Activated CD4-positive, alpha-beta memory T cell treated with anti-CD3 and anti-CD28 coated beads for 36 hours (primary cell): Measurements from ENCODE around the gene DDX5. TPM values are rescaled to one million over a fixed set of nuclear protein-coding genes. Genes with fewer than 3 reads are reported as not detected.
"Not testable (repeated sequence)": the region's sequence is repeated elsewhere in the genome, so short reads cannot be mapped to it uniquely, and the experiment has no call there.

Experiments used
- CTCF ChIA-PET: fragments of 350-600 bp; sonication (Branson Sonifier 250); formaldehyde crosslinking; loops from one replicate; lab custom pipeline; 2021; ENCODE audit warnings: antibody characterized with exemption, inconsistent platforms; lab: Charles Lee
- POLR2A ChIA-PET: fragments of 350-600 bp; sonication (Branson Sonifier 250); formaldehyde crosslinking; loops from one replicate; lab custom pipeline; 2021; ENCODE audit warnings: antibody characterized with exemption; lab: Charles Lee
- DNase-seq: peaks from one replicate; pipeline ENCODE4 v3.0.0-alpha.2; 2020
- H3K27ac Mint-ChIP-seq: one replicate; pipeline ENCODE4 v1.8.0; 2021; ENCODE audit warnings: mixed read lengths
- H3K27me3 Mint-ChIP-seq: one replicate; pipeline ENCODE4 v1.8.0; 2021; ENCODE audit warnings: mixed read lengths
- H3K36me3 Mint-ChIP-seq: one replicate; pipeline ENCODE4 v1.8.0; 2021; ENCODE audit warnings: mixed read lengths
- H3K4me1 Mint-ChIP-seq: one replicate; pipeline ENCODE4 v1.8.0; 2021; ENCODE audit warnings: low read depth, mixed read lengths
- H3K4me3 Mint-ChIP-seq: one replicate; pipeline ENCODE4 v1.8.0; 2021; ENCODE audit warnings: mild to moderate bottlenecking, mixed read lengths
- H3K9me3 Mint-ChIP-seq: one replicate; pipeline ENCODE4 v1.8.0; 2021; ENCODE audit warnings: mixed read lengths
- intact Hi-C: fragments of 100-400 bp; cut with micrococcal nuclease; formaldehyde crosslinking; loops from one replicate; pipeline ENCODE4 v1.15.1; 2023
- total RNA-seq, 2 experiments: library from RNA; stranded (reverse); gene quantifications; one replicate each; pipeline ENCODE4 v1.2.3, GENCODE V29; 2021

DDX5 gene
- total RNA-seq, 2 experiments from 2014 or later = 583 to 626 TPM

DNA sequence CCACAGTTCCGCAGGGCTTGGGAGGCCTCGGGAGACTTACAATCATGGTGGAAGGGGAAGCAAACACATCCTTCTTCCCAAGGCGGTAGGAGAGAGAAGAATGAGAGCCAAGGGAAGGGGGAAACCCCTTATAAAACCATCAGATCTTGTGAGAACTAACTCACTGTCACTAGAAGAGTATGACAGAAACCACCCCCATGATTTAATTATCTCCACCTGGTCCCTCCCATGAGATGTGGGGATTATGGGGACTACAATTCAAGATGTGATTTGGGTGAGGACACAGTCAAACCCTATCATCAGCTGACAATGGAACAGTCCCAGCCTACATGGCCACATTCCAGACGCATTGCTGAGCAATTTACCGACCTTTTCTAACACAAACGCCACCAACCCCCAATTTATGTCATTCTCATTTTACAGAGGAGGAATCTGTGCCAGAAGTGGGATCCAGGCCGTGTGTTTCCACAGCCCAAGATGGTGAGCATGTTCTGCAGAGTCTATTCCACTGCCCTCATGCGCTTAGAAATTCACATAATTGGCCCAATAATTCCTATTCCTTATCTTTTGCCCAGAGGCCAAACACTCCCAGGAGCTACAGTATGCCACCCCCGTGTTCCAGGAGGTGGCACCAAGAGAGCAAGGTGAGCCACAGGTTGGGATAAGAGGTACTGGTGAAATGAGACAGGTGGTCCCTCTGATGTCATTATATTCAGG is 39.9 kb downstream of the DDX5 start:
- ChIA-PET CTCF (no interaction called here), POLR2A (no interaction called here)
- Mint-ChIP-seq H3K4me3 (no peak overlapping the region), H3K9me3 (no peaks in the 10 kb centered on the region), H3K36me3 (no peaks in the 10 kb centered on the region), H3K27ac (no peak overlapping the region), H3K4me1 (no peaks in the 10 kb centered on the region), H3K27me3 (no peaks in the 10 kb centered on the region)
- intact Hi-C loops = no loop called here
- no peak for DNase-seq

DNA sequence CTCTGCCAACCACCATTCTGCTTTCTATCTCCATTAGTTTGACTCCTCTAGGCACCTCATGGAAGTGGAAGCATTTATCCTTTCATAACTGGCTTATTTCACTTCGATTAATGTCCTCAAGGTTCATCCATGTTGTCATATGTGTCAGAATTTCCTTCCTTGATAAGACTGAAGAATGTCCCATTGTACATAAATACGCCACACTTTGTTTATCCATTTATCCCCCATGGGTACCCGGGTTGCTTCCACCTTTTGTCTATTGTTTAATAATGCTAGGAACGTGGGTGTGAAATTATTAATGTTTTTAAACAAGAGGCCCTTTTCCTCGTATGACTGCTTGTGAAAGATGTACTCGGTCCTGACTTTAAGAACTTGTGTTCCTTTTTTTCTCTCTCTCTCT is 44.3 kb downstream of the DDX5 start:
- POLR2A ChIA-PET = no interaction called here
- Mint-ChIP-seq H3K4me3 (no peak overlapping the region), H3K27ac (no peak overlapping the region), H3K27me3 (no peaks in the 10 kb centered on the region), H3K4me1 (peaks cover 2% of the 10 kb centered on the region), H3K36me3 (no peaks in the 10 kb centered on the region), H3K9me3 (no peaks in the 10 kb centered on the region)
- intact Hi-C loops = no loop called here
- CTCF ChIA-PET = no interaction called here
- no peak for DNase-seq

DNA sequence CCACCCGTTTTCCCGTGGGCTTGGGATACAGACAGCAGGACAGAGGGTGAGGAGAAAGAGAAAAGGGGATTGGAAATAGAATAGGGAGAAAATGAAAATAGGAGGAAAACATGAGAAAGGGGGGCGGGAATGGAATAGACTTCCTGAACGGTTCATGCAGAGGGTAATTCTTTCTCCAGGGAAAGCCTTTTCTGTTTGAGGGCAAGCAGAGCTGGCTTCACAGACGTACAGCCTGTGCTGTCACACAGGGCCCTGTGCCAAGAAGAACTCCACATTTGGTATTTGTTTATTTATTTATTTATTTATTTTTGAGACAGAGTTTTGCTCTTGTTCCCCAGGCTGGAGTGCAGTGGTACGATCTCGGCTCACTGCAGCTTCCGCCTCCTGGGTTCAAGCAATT is 45.1 kb downstream of the DDX5 start:
- no peak for DNase-seq
- CTCF ChIA-PET = no interaction called here
- Mint-ChIP-seq H3K4me3 (no peak overlapping the region), H3K9me3 (no peaks in the 10 kb centered on the region), H3K27ac (no peak overlapping the region), H3K4me1 (peaks cover 7% of the 10 kb centered on the region), H3K27me3 (no peaks in the 10 kb centered on the region), H3K36me3 (no peaks in the 10 kb centered on the region)
- POLR2A ChIA-PET = no interaction called here
- intact Hi-C loops = no loop called here

DNA sequence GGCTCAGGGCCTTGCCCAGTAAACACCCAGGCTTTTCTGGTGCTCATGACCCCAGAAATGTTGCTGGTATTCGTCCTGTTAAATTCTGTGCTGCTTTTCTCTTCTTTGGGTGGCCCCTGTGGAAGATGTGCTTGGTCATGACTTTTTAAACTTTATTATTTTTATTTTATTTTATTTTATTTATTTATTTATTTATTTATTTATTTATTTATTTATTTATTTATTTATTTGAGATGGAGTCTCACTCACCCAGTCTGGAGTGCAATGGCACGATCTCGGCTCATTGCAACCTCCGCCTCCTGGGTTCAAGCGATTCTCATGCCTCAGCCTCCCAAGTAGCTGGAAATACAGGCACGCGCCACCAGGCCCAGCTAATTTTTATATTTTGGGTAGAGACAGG is 46.3 kb downstream of the DDX5 start:
- H3K27me3 Mint-ChIP-seq, H3K27ac Mint-ChIP-seq, H3K4me3 Mint-ChIP-seq, POLR2A ChIA-PET, DNase-seq, intact Hi-C loops, H3K4me1 Mint-ChIP-seq, H3K36me3 Mint-ChIP-seq, H3K9me3 Mint-ChIP-seq: not testable (repeated sequence)
- CTCF ChIA-PET = interaction anchor here (0.6 kb wide), 1 partner anchor 11 kb away, joined by 3 read pairs; no protein-coding TSS in a partner anchor

DNA sequence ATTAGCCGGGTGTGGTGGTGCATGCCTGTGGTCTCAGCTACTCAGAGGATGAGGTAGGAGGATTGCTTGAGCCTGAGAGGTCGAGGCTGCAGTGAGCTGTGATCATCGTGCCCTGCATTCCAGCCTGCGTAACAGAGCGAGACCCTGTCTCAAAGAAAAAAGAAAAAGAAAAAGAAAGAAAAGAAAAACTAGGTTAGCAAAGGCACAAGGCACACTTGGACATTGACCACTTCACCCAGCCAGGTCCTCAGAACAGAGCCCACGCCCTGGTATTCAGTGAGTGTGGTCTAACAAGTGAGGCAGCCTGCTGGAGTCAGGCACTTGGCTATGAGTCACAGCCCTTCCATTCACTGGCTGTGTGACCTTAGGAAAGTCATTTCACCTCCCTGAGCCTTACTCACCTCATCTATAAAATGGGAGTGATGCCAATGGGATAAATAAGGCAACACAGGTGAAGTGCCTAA is 46.8 kb downstream of the DDX5 start:
- Mint-ChIP-seq H3K27me3 (no peaks in the 10 kb centered on the region), H3K4me1 (peaks cover 8% of the 10 kb centered on the region), H3K4me3 (no peak overlapping the region), H3K36me3 (no peaks in the 10 kb centered on the region), H3K27ac (no peak overlapping the region), H3K9me3 (no peaks in the 10 kb centered on the region)
- CTCF ChIA-PET = interaction anchor here (2.4 kb wide), 1 partner anchor 39 kb away, joined by 8 read pairs; no protein-coding TSS in a partner anchor
- intact Hi-C loops = no loop called here
- DNase-seq = peak; percentile 10
- POLR2A ChIA-PET = no interaction called here

DNA sequence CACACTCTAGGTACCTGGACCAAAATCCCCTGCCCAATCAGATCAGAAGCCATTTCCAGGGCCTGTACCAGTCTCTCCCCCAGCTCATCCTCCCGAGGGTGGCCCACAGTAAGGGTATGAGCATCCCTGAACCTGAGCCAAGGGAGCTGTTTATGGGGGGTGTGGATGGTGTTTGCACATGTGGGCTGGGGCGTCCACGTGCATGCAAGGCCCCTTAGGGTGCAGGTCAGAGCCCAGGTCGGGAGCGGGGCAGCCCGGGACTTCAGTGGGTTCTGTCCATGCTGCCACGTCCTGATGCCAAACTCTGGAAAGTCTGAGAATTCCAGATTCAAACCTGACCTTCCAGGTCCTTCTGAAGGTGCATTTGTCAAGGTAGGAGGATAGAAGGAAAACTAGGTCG is 47.3 kb downstream of the DDX5 start:
- no peak overlapping the region for H3K27ac Mint-ChIP-seq
- no peak overlapping the region for H3K4me3 Mint-ChIP-seq
- H3K36me3 Mint-ChIP-seq = no peaks in the 10 kb centered on the region
- DNase-seq = no peak
- CTCF ChIA-PET = interaction anchor here (2.4 kb wide), 1 partner anchor 39 kb away, joined by 8 read pairs; no protein-coding TSS in a partner anchor
- POLR2A ChIA-PET = no interaction called here
- intact Hi-C loops = no loop called here
- no peaks in the 10 kb centered on the region for H3K9me3 Mint-ChIP-seq
- H3K27me3 Mint-ChIP-seq = no peaks in the 10 kb centered on the region
- H3K4me1 Mint-ChIP-seq = peaks cover 8% of the 10 kb centered on the region

DNA sequence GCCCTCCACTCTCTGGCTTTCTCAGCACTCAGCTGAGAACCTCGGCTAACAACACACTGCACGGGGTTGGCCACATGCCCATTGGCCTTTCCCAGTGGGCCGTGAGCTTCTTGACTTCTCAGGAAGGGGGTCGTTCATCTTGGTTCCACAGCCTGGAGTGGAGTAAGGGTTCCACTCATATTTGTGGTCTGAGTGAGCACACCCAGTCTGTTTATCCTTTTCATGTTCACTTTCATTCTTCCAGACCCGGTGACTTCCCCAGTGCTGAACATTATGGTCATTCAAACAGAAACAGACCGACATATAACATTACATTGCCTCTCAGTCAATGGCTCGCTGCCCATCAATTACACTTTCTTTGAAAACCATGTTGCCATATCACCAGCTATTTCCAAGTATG is 48.9 kb downstream of the DDX5 start:
- no peaks in the 10 kb centered on the region for H3K36me3 Mint-ChIP-seq
- no peaks in the 10 kb centered on the region for H3K9me3 Mint-ChIP-seq
- POLR2A ChIA-PET = no interaction called here
- H3K4me1 Mint-ChIP-seq = peaks cover 8% of the 10 kb centered on the region
- H3K4me3 Mint-ChIP-seq = no peak overlapping the region
- H3K27me3 Mint-ChIP-seq = no peaks in the 10 kb centered on the region
- H3K27ac Mint-ChIP-seq = no peak overlapping the region
- intact Hi-C loops = no loop called here
- CTCF ChIA-PET = interaction anchor here (1.0 to 2.4 kb wide), 2 partner anchors 37 to 61 kb away, joined by 3 to 8 read pairs; no protein-coding TSS in a partner anchor
- DNase-seq = no peak

DNA sequence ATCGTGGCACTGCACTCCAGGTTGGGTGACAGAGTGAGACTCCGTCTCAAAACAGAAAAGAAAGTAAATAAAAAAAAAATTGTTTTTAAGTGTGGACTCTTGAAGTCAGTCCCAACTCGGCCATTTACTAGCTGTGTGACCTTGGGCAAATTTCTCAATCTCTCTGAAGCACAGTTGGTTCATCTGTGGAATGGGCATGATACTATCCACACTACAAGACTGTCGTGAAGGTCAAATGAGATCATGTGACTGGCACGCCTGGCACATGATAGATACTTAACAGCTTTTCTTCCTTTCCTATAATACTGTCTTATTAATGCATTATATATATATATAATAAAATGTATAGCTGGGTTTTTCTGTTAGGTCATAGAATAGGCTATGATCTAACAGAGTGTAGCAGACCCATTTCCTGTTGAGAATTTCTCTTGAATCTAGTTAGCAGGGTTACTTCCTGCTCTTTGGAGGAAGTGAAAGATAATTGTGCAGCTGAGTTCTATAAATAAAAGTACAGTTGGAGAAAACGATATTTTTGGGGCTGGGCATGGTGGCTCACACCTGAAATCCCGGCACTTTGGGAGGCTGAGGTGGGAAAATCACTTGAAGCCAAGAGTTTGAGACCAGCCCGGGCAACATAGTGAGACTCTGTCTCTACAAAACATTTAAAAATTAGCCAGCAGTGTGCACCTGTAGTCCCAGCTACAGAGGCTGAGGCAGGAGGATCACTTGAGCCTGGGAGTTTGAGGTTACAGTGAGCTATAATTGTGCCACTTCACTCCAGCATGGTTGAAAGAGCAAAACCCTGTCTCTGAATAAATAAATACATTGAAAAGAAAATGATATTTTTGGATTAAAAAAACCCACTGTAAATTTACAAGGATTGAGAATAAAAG is 49.9 kb downstream of the DDX5 start:
- no peaks in the 10 kb centered on the region for H3K9me3 Mint-ChIP-seq
- no peak overlapping the region for H3K4me3 Mint-ChIP-seq
- no peak for DNase-seq
- intact Hi-C loops = no loop called here
- ChIA-PET POLR2A (no interaction called here), CTCF (interaction anchor here (0.6 to 1.3 kb wide), 5 partner anchors 11 to 88 kb away, joined by 3 to 4 read pairs (median 3); no protein-coding TSS in a partner anchor)
- H3K27ac Mint-ChIP-seq = peak overlapping the region; percentile 49
- H3K4me1 Mint-ChIP-seq = peaks cover 8% of the 10 kb centered on the region
- no peaks in the 10 kb centered on the region for H3K36me3 Mint-ChIP-seq
- H3K27me3 Mint-ChIP-seq = no peaks in the 10 kb centered on the region

DNA sequence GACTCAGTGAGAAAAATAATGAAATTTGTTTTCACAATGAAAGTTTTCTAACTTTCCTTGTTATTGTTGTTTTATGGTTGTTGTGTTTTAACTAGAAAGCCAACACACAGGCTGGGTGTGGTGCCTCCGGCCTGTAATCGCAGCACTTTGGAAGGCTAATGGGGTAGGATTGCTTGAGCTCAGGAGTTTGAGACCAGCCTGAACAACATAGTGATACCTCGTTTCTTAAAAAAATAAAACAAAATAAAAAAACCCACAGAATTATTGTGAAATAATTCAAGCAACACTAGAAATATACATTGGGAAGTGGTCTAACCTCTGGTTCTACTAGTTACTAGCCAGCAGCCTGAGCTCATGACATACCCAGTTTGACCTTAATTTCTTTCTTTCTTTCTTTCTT is 56.5 kb downstream of the DDX5 start:
- ChIA-PET POLR2A (no interaction called here), CTCF (interaction anchor here (1.1 kb wide), 1 partner anchor 30 kb away, joined by 5 read pairs; no protein-coding TSS in a partner anchor)
- no peaks in the 10 kb centered on the region for H3K36me3 Mint-ChIP-seq
- no peak overlapping the region for H3K4me3 Mint-ChIP-seq
- DNase-seq = no peak
- intact Hi-C loops = no loop called here
- peaks cover 7% of the 10 kb centered on the region for H3K4me1 Mint-ChIP-seq
- H3K9me3 Mint-ChIP-seq = no peaks in the 10 kb centered on the region
- H3K27ac Mint-ChIP-seq = no peak overlapping the region
- no peaks in the 10 kb centered on the region for H3K27me3 Mint-ChIP-seq

DNA sequence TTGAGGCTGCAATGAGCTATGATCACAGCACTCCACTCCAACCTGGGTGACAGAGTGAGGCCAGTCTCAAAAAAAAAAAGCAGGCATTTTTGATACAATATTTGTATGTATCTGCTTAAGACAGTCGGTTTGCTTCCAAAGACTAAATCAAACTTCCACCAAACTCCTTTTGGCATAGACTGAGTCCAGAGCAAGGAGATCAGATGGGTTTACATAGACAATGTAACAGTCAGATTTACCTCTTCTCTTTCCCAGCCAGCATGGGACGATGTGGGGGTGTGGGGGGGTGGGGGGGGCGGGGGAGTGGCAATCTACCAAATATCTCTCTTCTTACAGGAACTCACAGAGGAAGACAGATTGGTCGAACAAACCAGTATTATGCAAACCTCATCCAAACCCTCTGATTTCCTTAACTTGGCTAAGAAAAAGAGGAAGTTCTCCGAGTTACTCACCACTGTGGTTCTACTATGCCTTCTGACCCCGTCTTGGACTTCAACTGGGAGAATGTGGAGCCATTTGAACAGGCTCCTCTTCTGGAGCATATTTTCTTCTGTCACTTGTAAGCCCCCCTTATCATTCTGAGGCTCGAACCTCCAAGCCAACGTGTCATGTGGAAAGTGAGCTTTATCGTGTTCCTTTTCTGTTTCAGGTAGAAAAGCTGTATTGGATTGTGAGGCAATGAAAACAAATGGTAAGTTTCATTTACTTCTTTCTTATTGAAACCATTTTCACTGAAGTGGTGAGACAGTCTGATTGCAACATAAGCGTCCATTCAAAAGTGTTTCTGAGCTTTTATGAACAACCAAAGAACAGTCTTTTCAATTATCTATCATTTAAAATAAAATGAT is 57.2 kb downstream of the DDX5 start, which contains the start of gene MILR1:
TSS of gene MILR1 (plus strand) at position 451 of the 848 bp plus-strand sequence. CDS start at position 505, 54 bp downstream.
- Mint-ChIP-seq H3K27me3 (no peaks in the 10 kb centered on the region), H3K36me3 (no peaks in the 10 kb centered on the region), H3K27ac (no peak within 1 kb of the TSS), H3K9me3 (no peaks in the 10 kb centered on the region), H3K4me3 (no peak within 1 kb of the TSS), H3K4me1 (peaks cover 7% of the 10 kb centered on the region)
- DNase-seq = no peak
- ChIA-PET CTCF (interaction anchor here (0.6 to 1.1 kb wide), 2 partner anchors 11 to 29 kb away, joined by 3 to 5 read pairs; no protein-coding TSS in a partner anchor), POLR2A (no interaction called here)
- intact Hi-C loops = no loop called here
